GM06990 (cell line): ENCODE results near the gene PCDHB5.
"Not testable (repeated sequence)": the region's sequence is repeated elsewhere in the genome, so short reads cannot be mapped to it uniquely, and the experiment has no call there.

Source experiments
- DNase-seq: peaks from one replicate; pipeline ENCODE4 v3.0.0-alpha.2; 2011; ENCODE audit not compliant: insufficient read length; ENCODE audit errors: extremely low read depth
- H3K27me3 ChIP-seq: replicated peaks from 2 replicates; pipeline ENCODE4 v1.6.0; 2011; ENCODE audit warnings: low read length; ENCODE audit not compliant: control insufficient read depth, insufficient read depth
- H3K36me3 ChIP-seq: 2 replicates; pipeline ENCODE4 v1.5.1; 2011; ENCODE audit warnings: low read length; ENCODE audit not compliant: control insufficient read depth, insufficient read depth
- H3K4me3 ChIP-seq: replicated peaks from 2 replicates; pipeline ENCODE4 v1.5.1; 2011; ENCODE audit warnings: low read depth, mild to moderate bottlenecking, control low read depth, low read length
- TF ChIP-seq, protein P1 (sequence below): IDR thresholded peaks from 2 replicates; pipeline ENCODE4 v1.5.1; 2011; ENCODE audit warnings: low read length, control low read depth, mild to moderate bottlenecking, inconsistent platforms; ENCODE audit not compliant: insufficient read depth, poor library complexity, severe bottlenecking

PCDHB5 gene

DNA sequence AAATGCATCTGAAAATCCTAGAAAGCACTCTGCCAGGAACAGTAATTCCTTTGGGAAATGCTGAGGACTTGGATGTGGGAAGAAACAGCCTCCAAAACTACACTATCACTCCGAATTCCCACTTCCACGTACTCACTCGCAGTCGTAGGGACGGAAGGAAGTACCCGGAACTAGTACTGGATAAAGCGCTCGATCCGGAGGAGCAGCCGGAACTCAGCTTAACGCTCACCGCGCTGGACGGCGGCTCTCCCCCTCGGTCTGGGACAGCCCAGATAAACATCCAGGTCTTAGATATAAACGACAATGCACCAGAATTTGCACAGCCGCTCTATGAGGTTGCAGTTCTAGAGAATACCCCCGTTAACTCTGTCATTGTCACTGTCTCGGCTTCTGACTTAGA lies 33.9 kb upstream of the PCDHB5 start:
- no peak for DNase-seq
- no peaks in the 10 kb centered on the region for H3K27me3 ChIP-seq
- TF ChIP-seq, protein P1, sequence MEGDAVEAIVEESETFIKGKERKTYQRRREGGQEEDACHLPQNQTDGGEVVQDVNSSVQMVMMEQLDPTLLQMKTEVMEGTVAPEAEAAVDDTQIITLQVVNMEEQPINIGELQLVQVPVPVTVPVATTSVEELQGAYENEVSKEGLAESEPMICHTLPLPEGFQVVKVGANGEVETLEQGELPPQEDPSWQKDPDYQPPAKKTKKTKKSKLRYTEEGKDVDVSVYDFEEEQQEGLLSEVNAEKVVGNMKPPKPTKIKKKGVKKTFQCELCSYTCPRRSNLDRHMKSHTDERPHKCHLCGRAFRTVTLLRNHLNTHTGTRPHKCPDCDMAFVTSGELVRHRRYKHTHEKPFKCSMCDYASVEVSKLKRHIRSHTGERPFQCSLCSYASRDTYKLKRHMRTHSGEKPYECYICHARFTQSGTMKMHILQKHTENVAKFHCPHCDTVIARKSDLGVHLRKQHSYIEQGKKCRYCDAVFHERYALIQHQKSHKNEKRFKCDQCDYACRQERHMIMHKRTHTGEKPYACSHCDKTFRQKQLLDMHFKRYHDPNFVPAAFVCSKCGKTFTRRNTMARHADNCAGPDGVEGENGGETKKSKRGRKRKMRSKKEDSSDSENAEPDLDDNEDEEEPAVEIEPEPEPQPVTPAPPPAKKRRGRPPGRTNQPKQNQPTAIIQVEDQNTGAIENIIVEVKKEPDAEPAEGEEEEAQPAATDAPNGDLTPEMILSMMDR = no peak
- no peaks in the 10 kb centered on the region for H3K36me3 ChIP-seq
- H3K4me3 ChIP-seq = no peak overlapping the region

DNA sequence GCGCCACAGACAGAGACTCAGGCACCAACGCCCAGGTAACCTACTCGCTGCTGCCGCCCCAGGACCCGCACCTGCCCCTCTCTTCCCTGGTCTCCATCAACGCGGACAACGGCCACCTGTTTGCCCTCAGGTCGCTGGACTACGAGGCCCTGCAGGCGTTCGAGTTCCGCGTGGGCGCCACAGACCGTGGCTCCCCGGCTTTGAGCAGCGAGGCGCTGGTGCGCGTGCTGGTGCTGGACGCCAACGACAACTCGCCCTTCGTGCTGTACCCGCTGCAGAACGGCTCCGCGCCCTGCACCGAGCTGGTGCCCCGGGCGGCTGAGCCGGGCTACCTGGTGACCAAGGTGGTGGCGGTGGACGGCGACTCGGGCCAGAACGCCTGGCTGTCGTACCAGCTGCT lies 32.9 kb upstream of the PCDHB5 start:
- not testable (repeated sequence) for DNase-seq, H3K36me3 ChIP-seq, H3K27me3 ChIP-seq, H3K4me3 ChIP-seq

DNA sequence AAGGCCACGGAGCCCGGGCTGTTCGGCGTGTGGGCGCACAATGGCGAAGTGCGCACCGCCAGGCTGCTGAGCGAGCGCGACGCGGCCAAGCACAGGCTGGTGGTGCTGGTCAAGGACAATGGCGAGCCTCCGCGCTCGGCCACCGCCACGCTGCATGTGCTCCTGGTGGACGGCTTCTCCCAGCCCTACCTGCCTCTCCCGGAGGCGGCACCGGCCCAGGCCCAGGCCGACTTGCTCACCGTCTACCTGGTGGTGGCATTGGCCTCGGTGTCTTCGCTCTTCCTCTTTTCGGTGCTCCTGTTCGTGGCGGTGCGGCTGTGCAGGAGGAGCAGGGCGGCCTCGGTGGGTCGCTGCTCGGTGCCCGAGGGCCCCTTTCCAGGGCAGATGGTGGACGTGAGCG lies 32.5 kb upstream of the PCDHB5 start:
- DNase-seq, H3K36me3 ChIP-seq, H3K4me3 ChIP-seq, H3K27me3 ChIP-seq: not testable (repeated sequence)

DNA sequence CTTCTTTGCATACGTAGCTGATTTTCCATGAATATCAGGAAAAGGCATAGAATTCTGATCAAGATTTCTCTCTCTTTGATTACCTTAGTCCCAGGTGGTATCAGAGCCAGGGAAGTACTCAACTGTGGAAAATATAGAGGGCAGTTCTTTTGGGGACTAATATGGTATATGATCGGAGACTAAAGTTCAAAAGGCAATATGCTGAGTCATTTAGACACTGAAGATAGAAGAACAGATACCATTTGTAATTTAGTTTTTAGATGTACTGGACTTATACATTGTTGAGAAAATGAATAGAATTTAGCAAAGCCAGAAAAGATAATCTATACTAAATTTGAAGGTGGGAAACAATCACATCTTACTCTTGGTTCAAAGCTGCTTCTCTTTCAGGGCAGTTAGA lies 29.7 kb upstream of the PCDHB5 start:
- TF ChIP-seq, protein P1 = no peak
- Histone ChIP-seq H3K4me3 (no peak overlapping the region), H3K27me3 (no peaks in the 10 kb centered on the region), H3K36me3 (no peaks in the 10 kb centered on the region)
- DNase-seq = no peak

DNA sequence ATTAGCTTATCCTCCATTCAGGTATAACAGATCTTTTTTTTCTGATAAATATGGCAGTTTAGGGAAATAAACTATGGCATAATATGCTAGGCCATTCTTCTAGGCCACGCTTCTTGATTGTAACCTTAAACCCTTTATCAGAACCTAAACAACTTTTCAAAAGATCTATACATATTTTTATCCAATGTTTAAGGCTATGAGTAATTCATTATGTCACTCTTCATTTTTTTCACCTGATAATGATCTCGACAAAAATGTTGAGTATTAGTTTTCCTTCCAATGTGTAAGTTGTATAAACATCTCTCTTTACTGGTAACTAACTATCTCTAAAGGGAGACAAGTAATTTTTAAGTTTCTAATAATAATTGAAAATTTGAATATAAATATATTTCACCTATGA lies 15.8 kb upstream of the PCDHB5 start:
- Histone ChIP-seq H3K27me3 (no peaks in the 10 kb centered on the region), H3K36me3 (no peaks in the 10 kb centered on the region), H3K4me3 (no peak overlapping the region)
- DNase-seq = no peak
- TF ChIP-seq, protein P1 = no peak

DNA sequence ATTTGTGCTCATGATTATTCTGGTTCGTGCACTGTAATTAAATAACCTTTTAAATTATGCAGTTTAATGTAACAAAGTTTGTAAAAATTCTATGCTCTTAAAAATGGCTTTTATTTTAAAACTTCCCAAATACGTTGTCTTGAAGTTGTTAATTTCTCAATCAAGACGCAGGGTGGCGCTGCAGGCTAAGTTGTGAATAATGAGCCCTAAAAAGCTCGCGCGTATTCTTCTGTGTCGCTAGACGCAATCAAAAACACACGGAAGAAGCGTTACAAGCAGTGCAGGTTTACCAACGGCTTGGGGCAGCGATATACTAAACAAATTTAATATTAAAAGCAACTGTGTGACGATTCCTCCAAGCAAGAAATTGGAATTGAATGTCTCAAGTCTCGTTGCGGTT lies 13.4 kb upstream of the PCDHB5 start, which contains the start of gene PCDHB4:
Gene PCDHB4, plus strand, starts transcription at position 256 of the 400 bp plus-strand sequence. CDS start 181 bp downstream, outside the sequence.
- Histone ChIP-seq H3K27me3 (no peaks in the 10 kb centered on the region), H3K36me3 (no peaks in the 10 kb centered on the region), H3K4me3 (no peak within 1 kb of the TSS)
- DNase-seq = no peak
- TF ChIP-seq, protein P1 = no peak

DNA sequence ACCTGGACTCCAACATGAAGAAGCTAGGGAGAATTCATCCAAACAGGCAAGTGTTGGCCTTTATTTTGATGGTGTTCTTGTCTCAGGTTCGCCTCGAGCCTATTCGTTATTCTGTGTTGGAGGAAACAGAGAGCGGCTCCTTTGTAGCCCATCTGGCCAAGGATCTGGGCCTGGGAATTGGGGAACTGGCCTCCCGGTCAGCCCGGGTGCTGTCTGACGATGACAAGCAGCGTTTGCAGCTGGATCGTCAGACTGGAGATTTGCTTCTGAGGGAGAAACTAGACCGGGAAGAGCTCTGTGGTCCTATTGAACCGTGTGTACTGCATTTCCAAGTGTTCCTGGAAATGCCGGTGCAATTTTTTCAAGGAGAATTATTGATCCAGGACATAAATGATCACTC lies 13.0 kb upstream of the PCDHB5 start:
- Histone ChIP-seq H3K27me3 (no peaks in the 10 kb centered on the region), H3K36me3 (no peaks in the 10 kb centered on the region), H3K4me3 (no peak overlapping the region)
- TF ChIP-seq, protein P1 = no peak
- no peak for DNase-seq

DNA sequence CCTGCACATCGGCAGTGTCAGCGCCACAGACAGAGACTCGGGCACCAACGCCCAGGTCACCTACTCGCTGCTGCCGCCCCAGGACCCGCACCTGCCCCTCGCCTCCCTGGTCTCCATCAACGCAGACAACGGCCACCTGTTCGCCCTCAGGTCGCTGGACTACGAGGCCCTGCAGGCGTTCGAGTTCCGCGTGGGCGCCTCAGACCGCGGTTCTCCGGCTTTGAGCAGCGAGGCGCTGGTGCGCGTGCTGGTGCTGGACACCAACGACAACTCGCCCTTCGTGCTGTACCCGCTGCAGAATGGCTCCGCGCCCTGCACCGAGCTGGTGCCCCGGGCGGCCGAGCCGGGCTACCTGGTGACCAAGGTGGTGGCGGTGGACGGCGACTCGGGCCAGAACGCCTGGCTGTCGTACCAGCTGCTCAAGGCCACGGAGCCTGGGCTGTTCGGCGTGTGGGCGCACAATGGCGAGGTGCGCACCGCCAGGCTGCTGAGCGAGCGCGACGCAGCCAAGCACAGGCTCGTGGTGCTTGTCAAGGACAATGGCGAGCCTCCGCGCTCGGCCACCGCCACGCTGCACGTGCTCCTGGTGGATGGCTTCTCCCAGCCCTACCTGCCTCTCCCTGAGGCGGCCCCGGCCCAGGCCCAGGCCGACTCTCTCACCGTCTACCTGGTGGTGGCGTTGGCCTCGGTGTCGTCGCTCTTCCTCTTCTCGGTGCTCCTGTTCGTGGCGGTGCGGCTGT lies 11.4 kb upstream of the PCDHB5 start:
- not testable (repeated sequence) for H3K4me3 ChIP-seq, DNase-seq, H3K27me3 ChIP-seq, H3K36me3 ChIP-seq
